Sigmoid colon (tissue), 7 donors: Measurements from ENCODE around the gene EIF2S1. TPM values are rescaled to one million over a fixed set of nuclear protein-coding genes. Genes with fewer than 3 reads are reported as not detected.
"Not testable (repeated sequence)": the region's sequence is repeated elsewhere in the genome, so short reads cannot be mapped to it uniquely, and the experiment has no call there.

Source experiments
- DNase-seq: peaks from one replicate; pipeline ENCODE4 v3.0.0-alpha.2; 2019
- H3K27ac ChIP-seq, 4 donors: fragments of 200-600 bp; sonication (generic); one replicate each; pipeline ENCODE4 v1.5.1; 2016 to 2019; ENCODE audit warnings: mild to moderate bottlenecking in 1 of 4
- H3K27me3 ChIP-seq, 3 donors: fragments of 200-600 bp; sonication (generic); one replicate each; pipeline ENCODE4 v1.5.1; 2019; ENCODE audit warnings: mild to moderate bottlenecking in 1 of 3
- H3K36me3 ChIP-seq, 4 donors: fragments of 200-600 bp; sonication (generic); one replicate each; pipeline ENCODE4 v1.5.1; 2016 to 2019
- H3K4me1 ChIP-seq, 4 donors: fragments of 200-600 bp; sonication (generic); one replicate each; pipeline ENCODE4 v1.5.1; 2017 to 2019
- H3K4me3 ChIP-seq, 4 donors: fragments of 200-600 bp; sonication (generic); one replicate each; pipeline ENCODE4 v1.5.1; 2017 to 2019; ENCODE audit warnings: mild to moderate bottlenecking in 2 of 4, moderate library complexity in 1 of 4
- H3K9me3 ChIP-seq, 4 donors: fragments of 200-600 bp in 3 of 4; sonication (generic) in 3 of 4; one replicate each; pipeline versions ENCODE4 v1.5.1 to v1.6.1; 2013 to 2019
- EP300 ChIP-seq, 4 donors: sonication (generic); formaldehyde crosslinking; IDR thresholded peaks; one replicate each; pipeline ENCODE4 v1.6.1; 2017; ENCODE audit warnings: antibody characterized with exemption in 4 of 4
- POLR2A ChIP-seq, 2 donors: fragments of 450-650 bp; IDR thresholded peaks; one replicate each; pipeline ENCODE4 v1.6.1; 2016; ENCODE audit warnings: antibody characterized with exemption in 2 of 2, mild to moderate bottlenecking in 2 of 2, moderate library complexity in 2 of 2
- POLR2AphosphoS5 ChIP-seq, 4 donors: sonication (generic); formaldehyde crosslinking; IDR thresholded peaks; one replicate each; pipeline ENCODE4 v1.6.1; 2017; ENCODE audit warnings: antibody characterized with exemption in 4 of 4
- WGBS, 2 donors: extraction: QIAGEN DNeasy Blood & Tissue Kit; methylation state at CpG; one replicate each; pipeline ENCODE4 v1.1.7; 2013; 5-methylcytosine and 5-hydroxymethylcytosine counted together
- intact Hi-C: fragments of 100-400 bp; cut with DNase I; formaldehyde crosslinking; loops from one replicate; pipeline ENCODE4 v1.15.1; 2023
- polyA plus RNA-seq, 3 donors: library from polyadenylated mRNA; stranded (reverse); fragments of 200-250 nt; gene quantifications; one replicate each; pipeline ENCODE4 v1.2.3, GENCODE V29; 2013
- total RNA-seq, 4 donors: library from RNA; depleted of rRNA; stranded (reverse); fragments of >200 nt; gene quantifications; one replicate each; pipeline ENCODE4 v1.1.0, GENCODE V29; 2016
- TF ChIP-seq, protein P1 (sequence below), 4 experiments: fragments of 450-650 bp in 3 of 4; fragments of 200-600 bp in 1 of 4; IDR thresholded peaks; one replicate each; pipeline ENCODE4 v1.5.1; 2016 to 2019; ENCODE audit warnings: antibody characterized with exemption in 4 of 4, mild to moderate bottlenecking in 3 of 4, moderate library complexity in 2 of 4
- donor health status: healthy with polysubstance abuse.
- donor health status: Bipolar disorder and iron deficiency.
- donor health status: healthy.

The EIF2S1 gene
- total and polyA plus RNA-seq, 7 donors, result 31.3 to 131 (median 104) TPM

DNA sequence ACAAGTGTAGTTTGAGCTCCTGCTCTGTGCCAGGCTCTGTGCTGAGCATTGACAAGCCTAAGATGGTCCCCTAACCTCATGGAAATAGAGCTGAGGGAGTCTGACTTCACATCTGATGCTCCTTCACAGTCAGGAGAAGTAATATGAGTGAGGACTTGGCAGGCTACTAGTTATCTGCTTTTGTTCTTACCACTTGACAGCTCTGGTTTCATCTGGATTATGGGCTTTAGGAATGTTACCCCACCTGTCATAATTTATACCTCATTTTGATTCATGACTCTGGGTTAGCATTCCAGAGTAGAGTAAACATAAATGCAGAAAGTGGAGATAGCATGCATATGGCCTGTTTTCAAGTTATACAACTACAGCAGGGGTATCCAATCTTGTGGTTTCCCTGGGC is 41.0 kb upstream of the EIF2S1 start:
- no peaks in the 10 kb centered on the region for H3K27me3 ChIP-seq
- H3K4me3 ChIP-seq, result no peak overlapping the region
- H3K9me3 ChIP-seq, result no peaks in the 10 kb centered on the region
- peaks cover 7 to 78% (median 15%) of the 10 kb centered on the region in 4 donors for H3K36me3 ChIP-seq
- TF ChIP-seq, protein P1, sequence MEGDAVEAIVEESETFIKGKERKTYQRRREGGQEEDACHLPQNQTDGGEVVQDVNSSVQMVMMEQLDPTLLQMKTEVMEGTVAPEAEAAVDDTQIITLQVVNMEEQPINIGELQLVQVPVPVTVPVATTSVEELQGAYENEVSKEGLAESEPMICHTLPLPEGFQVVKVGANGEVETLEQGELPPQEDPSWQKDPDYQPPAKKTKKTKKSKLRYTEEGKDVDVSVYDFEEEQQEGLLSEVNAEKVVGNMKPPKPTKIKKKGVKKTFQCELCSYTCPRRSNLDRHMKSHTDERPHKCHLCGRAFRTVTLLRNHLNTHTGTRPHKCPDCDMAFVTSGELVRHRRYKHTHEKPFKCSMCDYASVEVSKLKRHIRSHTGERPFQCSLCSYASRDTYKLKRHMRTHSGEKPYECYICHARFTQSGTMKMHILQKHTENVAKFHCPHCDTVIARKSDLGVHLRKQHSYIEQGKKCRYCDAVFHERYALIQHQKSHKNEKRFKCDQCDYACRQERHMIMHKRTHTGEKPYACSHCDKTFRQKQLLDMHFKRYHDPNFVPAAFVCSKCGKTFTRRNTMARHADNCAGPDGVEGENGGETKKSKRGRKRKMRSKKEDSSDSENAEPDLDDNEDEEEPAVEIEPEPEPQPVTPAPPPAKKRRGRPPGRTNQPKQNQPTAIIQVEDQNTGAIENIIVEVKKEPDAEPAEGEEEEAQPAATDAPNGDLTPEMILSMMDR (IDR thresholded peaks at IDR 0.05), result no peak
- TF ChIP-seq POLR2A (IDR thresholded peaks at IDR 0.05) (no peak), POLR2AphosphoS5 (IDR thresholded peaks at IDR 0.05) (no peak), EP300 (IDR thresholded peaks at IDR 0.05) (no peak)
- intact Hi-C loops, result no loop called here
- no peak overlapping the region for H3K27ac ChIP-seq
- no peak for DNase-seq
- H3K4me1 ChIP-seq, result no peaks in the 10 kb centered on the region

GRCh38 chr14:67329666-67330065 is 30.5 kb upstream of the EIF2S1 start:
- H3K27ac ChIP-seq, H3K4me3 ChIP-seq, H3K27me3 ChIP-seq, intact Hi-C loops, H3K4me1 ChIP-seq, H3K9me3 ChIP-seq, DNase-seq: not testable (repeated sequence)
- H3K36me3 ChIP-seq, result peaks cover 5 to 69% (median 21%) of the 10 kb centered on the region in 4 donors
- WGBS, 2 donors, result 96 to 99% methylated on average over 4 of the region's 4 CpGs

DNA sequence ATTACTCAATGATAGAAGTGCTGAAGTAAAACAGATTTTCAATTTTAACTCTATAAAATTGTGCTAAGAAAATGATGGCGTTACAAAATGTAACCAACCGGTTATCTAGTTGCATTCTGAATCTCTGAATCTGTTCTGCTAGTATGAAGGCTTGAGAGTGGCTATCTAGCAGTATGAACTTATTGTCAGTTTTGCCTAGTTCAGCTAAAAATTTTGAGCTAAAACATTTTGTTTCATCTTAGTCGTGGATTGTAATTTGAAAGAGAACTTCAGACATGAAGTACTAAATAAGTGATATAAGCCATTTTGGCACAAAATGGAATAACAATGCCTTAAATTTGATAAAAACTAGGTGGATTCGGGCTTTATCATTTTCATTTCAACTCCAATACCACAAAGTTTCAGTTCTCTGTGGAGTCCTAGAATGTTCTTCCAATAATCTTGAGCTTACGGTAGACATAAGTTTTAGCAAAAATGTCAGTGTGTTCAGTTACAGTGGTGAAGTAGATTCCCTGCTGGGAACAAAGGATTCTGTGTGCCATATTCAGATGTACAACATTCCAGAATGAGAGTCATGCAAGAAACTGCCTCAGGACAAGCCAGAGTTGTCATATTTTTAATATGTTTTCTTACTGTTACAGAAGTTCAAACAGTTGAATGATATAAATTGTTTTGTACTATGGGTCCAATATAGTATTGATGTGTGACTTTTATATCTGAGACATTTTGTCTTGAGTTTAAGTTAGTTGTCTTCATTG is 28.6 kb upstream of the EIF2S1 start:
- Histone ChIP-seq H3K4me3 (no peak overlapping the region), H3K27ac (no peak overlapping the region), H3K36me3 (peaks cover 4 to 78% (median 28%) of the 10 kb centered on the region in 4 donors), H3K4me1 (no peaks in the 10 kb centered on the region), H3K27me3 (no peaks in the 10 kb centered on the region), H3K9me3 (no peaks in the 10 kb centered on the region)
- intact Hi-C loops, result no loop called here
- TF ChIP-seq POLR2A (IDR thresholded peaks at IDR 0.05), result no peak
- TF ChIP-seq, protein P1 (IDR thresholded peaks at IDR 0.05), result no peak
- TF ChIP-seq EP300 (IDR thresholded peaks at IDR 0.05), result no peak
- TF ChIP-seq POLR2AphosphoS5 (IDR thresholded peaks at IDR 0.05), result no peak
- DNase-seq, result no peak
- WGBS, 2 donors, result 93 to 97% methylated on average over 5 of the region's 5 CpGs

DNA sequence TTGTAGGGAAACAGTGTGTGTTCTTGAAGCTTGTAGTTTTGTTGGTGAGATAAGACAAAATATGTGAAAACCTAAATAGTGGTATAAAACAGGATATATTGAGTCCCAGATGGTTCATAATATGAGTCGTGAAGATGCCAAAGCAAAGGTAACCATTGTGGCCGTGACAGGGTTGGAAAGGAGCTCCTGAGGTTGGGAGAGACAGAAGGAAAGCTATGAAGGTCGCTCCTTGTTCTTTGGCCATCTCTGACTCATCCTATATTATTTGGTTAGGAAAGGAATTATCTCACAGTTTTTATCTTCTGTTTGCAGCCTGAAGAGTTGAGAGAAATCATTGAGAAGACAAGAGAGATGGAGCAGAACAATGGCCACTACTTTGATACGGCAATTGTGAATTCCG is 27.7 kb upstream of the EIF2S1 start:
- Histone ChIP-seq H3K9me3 (no peaks in the 10 kb centered on the region), H3K36me3 (peaks cover 4 to 85% (median 31%) of the 10 kb centered on the region in 4 donors), H3K27ac (no peak overlapping the region), H3K4me3 (no peak overlapping the region), H3K27me3 (no peaks in the 10 kb centered on the region), H3K4me1 (no peaks in the 10 kb centered on the region)
- no peak for DNase-seq
- intact Hi-C loops, result no loop called here
- WGBS, 2 donors, result 97 to 98% methylated on average over 5 of the region's 5 CpGs
- no peak for TF ChIP-seq POLR2A (IDR thresholded peaks at IDR 0.05)
- no peak for TF ChIP-seq POLR2AphosphoS5 (IDR thresholded peaks at IDR 0.05)
- TF ChIP-seq EP300 (IDR thresholded peaks at IDR 0.05), result no peak
- TF ChIP-seq, protein P1 (IDR thresholded peaks at IDR 0.05), result no peak

- Histone ChIP-seq H3K36me3 (peaks cover 12 to 97% (median 48%) of the 10 kb centered on the region in 4 donors), H3K9me3 (no peaks in the 10 kb centered on the region), H3K4me1 (no peaks in the 10 kb centered on the region), H3K4me3 (no peak overlapping the region), H3K27ac (no peak overlapping the region), H3K27me3 (no peaks in the 10 kb centered on the region)
- no peak for DNase-seq
- TF ChIP-seq POLR2A (IDR thresholded peaks at IDR 0.05), result no peak
- TF ChIP-seq, protein P1 (IDR thresholded peaks at IDR 0.05), result no peak
- TF ChIP-seq EP300 (IDR thresholded peaks at IDR 0.05), result no peak
- no peak for TF ChIP-seq POLR2AphosphoS5 (IDR thresholded peaks at IDR 0.05)
- intact Hi-C loops, result no loop called here
- WGBS, 2 donors, result 93 to 97% methylated on average over 2 of the region's 2 CpGs
Measured at GRCh38 chr14:67335781-67336180, 24.3 kb upstream of the EIF2S1 start.

- H3K27me3 ChIP-seq, intact Hi-C loops, DNase-seq, H3K4me3 ChIP-seq, H3K4me1 ChIP-seq, H3K27ac ChIP-seq, H3K9me3 ChIP-seq: not testable (repeated sequence)
- peaks cover 18 to 94% (median 44%) of the 10 kb centered on the region in 4 donors for H3K36me3 ChIP-seq
- 97% methylated on average over 31 of the region's 31 CpGs for WGBS, 2 donors
Measured at GRCh38 chr14:67341231-67341630, 18.9 kb upstream of the EIF2S1 start.
